Measurements from ENCODE around the gene SLC39A11.

The SLC39A11 gene

DNA sequence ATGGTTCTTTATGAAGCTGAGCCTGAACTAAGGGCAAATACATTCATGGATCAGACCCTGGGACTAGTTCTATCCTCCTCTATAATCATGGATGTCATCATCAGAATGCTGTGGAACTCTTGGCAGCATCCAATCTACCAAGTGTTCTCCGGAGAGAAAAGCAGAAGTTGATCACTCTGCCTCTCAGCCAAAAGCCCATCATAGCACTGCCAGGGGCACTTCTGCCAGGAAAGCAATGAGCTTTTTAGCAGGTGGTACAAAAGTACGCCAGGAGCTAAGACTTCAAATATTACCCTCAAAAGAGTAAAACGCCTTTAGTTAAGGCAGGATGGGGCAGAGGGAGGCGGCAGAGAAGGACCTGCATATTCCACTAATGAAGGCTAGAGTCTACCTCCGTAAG lies 279.0 kb downstream of the SLC39A11 start:
- H3K4me3 ChIP-seq (replicated peaks; ENCODE audit: low read depth, low read length): no peak overlapping the region
- TF ChIP-seq, protein P1, sequence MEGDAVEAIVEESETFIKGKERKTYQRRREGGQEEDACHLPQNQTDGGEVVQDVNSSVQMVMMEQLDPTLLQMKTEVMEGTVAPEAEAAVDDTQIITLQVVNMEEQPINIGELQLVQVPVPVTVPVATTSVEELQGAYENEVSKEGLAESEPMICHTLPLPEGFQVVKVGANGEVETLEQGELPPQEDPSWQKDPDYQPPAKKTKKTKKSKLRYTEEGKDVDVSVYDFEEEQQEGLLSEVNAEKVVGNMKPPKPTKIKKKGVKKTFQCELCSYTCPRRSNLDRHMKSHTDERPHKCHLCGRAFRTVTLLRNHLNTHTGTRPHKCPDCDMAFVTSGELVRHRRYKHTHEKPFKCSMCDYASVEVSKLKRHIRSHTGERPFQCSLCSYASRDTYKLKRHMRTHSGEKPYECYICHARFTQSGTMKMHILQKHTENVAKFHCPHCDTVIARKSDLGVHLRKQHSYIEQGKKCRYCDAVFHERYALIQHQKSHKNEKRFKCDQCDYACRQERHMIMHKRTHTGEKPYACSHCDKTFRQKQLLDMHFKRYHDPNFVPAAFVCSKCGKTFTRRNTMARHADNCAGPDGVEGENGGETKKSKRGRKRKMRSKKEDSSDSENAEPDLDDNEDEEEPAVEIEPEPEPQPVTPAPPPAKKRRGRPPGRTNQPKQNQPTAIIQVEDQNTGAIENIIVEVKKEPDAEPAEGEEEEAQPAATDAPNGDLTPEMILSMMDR (IDR thresholded peaks at IDR 0.05; ENCODE audit: insufficient read depth, low read length, poor library complexity, severe bottlenecking): no peak
- DNase-seq (ENCODE audit: extremely low read depth, insufficient read length): no peak

DNA sequence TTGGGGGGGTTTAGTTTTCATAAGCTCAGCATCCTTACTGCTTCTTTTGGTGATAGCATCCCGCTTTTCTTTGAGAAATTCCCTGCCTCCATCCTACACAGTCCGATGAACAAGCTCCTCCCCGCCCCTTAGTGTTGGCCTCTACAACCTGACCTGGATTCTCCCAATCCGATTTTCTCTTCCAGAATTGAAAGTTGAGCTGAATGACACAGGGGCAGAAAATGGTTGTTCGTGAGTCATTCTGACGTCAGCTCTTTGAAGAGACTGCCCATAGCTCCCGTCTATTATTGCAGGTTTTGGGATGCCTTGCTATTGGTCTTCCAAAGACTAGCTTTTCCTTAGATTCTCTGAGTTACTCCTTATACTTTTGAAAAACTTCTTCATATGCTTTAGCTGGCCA lies 279.7 kb downstream of the SLC39A11 start:
- Histone ChIP-seq H3K36me3 (ENCODE audit: control insufficient read depth, insufficient read depth, low read length) (peaks cover 2% of the 10 kb centered on the region), H3K27me3 (replicated peaks; ENCODE audit: control insufficient read depth, insufficient read depth, low read length) (no peaks in the 10 kb centered on the region), H3K4me3 (replicated peaks; ENCODE audit: low read depth, low read length) (no peak overlapping the region)
- TF ChIP-seq, protein P1 (IDR thresholded peaks at IDR 0.05; ENCODE audit: insufficient read depth, low read length, poor library complexity, severe bottlenecking): no peak
- DNase-seq (ENCODE audit: extremely low read depth, insufficient read length): no peak

More for the DNA sequence above, 279.0 kb downstream of the SLC39A11 start:
- H3K27me3 ChIP-seq (replicated peaks; ENCODE audit: control insufficient read depth, insufficient read depth, low read length): no peaks in the 10 kb centered on the region
- peaks cover 2% of the 10 kb centered on the region for H3K36me3 ChIP-seq (ENCODE audit: control insufficient read depth, insufficient read depth, low read length)

DNA sequence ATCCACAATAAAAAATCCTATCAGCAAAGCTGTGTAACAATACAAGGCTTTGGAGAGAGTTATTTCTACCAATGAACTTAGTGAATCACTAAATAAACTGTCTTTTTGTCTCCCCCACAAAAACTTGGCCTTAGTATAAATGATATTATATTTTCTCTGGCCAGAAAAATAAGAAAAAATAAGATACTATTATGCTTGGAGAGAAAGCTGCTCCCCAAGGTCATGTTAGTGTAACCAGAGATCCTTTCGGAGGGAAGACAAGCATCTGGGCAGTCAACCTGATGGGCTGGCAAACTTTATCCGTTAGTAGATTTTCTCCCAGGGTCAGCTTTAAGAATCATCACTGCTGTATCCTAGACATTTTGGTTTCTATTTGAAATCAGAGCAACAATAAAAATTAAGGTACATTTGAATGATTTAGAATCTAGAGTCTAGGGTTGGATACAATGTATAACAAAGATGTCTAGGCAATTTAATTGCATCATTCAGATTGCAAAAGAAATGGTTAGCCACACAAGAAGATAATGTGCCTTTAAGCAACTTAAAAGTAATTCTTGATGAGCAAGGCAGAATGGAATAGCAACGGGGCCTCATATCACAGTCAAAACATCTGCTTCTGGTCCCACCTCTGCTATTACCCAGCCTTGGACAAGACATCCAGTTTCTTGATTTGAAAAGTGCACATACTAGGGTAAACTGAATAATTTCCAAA lies 280.4 kb downstream of the SLC39A11 start:
- H3K36me3 ChIP-seq (ENCODE audit: control insufficient read depth, insufficient read depth, low read length): peaks cover 2% of the 10 kb centered on the region

DNA sequence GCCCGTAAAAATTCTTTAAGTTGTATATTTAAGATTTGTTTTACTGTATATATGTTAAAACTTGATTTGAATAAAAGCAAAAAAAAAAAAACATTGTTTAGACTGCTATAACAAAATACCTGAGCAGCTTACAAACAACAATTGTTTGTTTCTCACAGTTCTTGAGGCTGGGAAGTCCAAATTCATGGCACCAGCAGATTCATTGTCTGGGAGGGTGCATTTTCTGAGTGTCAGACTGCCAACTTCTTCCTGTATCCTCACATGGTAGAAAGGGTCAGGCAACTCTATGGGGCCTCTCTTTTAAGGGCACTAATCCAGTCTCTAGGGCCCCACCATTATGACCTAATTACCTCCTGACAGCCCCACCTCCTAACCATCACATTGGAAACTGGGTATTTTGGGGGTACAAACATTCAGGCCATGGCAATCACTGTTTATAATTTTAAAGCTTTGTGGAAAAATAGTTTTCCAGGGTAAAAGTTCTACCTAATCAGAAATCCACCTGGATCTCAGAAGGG lies 281.4 kb downstream of the SLC39A11 start:
- no peak for DNase-seq (ENCODE audit: extremely low read depth, insufficient read length)

More for the DNA sequence above, 280.4 kb downstream of the SLC39A11 start:
- Histone ChIP-seq H3K27me3 (replicated peaks; ENCODE audit: control insufficient read depth, insufficient read depth, low read length) (no peaks in the 10 kb centered on the region), H3K4me3 (replicated peaks; ENCODE audit: low read depth, low read length) (no peak overlapping the region)
- TF ChIP-seq, protein P1 (IDR thresholded peaks at IDR 0.05; ENCODE audit: insufficient read depth, low read length, poor library complexity, severe bottlenecking): no peak
- DNase-seq (ENCODE audit: extremely low read depth, insufficient read length): no peak

DNA sequence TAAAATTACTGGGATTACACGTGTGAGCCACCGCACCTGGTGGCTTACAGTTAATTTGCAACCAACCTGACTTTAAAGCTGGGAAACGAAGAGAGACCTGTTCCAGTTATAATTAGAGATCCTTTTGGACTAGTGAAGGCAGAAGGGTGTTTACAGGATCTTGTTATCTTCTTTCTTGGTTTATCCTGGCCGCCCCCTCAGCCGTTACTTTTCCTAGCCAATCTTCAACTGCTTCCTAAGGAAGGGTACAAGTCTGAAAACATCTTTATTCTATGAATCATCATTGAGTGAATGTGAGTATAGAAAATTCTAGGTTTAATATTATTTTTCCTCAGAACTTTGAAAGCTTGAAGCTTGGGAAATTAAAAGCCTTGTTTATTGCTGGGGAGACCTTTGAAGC lies 286.5 kb downstream of the SLC39A11 start:
- Histone ChIP-seq H3K27me3 (replicated peaks; ENCODE audit: control insufficient read depth, insufficient read depth, low read length) (no peaks in the 10 kb centered on the region), H3K4me3 (replicated peaks; ENCODE audit: low read depth, low read length) (no peak overlapping the region), H3K36me3 (ENCODE audit: control insufficient read depth, insufficient read depth, low read length) (peaks cover 1% of the 10 kb centered on the region; the same call in 1 of the 2 replicates)
- TF ChIP-seq, protein P1 (IDR thresholded peaks at IDR 0.05; ENCODE audit: insufficient read depth, low read length, poor library complexity, severe bottlenecking): no peak
- no peak for DNase-seq (ENCODE audit: extremely low read depth, insufficient read length)

More for the DNA sequence above, 281.4 kb downstream of the SLC39A11 start:
- TF ChIP-seq, protein P1 (IDR thresholded peaks at IDR 0.05; ENCODE audit: insufficient read depth, low read length, poor library complexity, severe bottlenecking): no peak
- peaks cover under 1% of the 10 kb centered on the region for H3K36me3 ChIP-seq (ENCODE audit: control insufficient read depth, insufficient read depth, low read length)
- no peaks in the 10 kb centered on the region for H3K27me3 ChIP-seq (replicated peaks; ENCODE audit: control insufficient read depth, insufficient read depth, low read length)
- H3K4me3 ChIP-seq (replicated peaks; ENCODE audit: low read depth, low read length): no peak overlapping the region
